D721Med (cell line): ENCODE data around the gene NDUFS2.

Experiments
- DNase-seq: peaks from one replicate; pipeline ENCODE4 v3.0.0; 2011; ENCODE audit warnings: low spot score; ENCODE audit not compliant: insufficient read length
- FAIRE-seq: peaks from 2 replicates; lab custom pipeline; 2011; peaks lifted over from hg19 to GRCh38; lab: Jason Lieb, UNC
- TF ChIP-seq, protein P1 (sequence below): IDR thresholded peaks from 2 replicates; pipeline ENCODE4 v1.5.1; 2012; ENCODE audit warnings: mild to moderate bottlenecking, control low read depth; ENCODE audit not compliant: insufficient read depth; ENCODE audit errors: missing control alignments

The NDUFS2 gene

DNA sequence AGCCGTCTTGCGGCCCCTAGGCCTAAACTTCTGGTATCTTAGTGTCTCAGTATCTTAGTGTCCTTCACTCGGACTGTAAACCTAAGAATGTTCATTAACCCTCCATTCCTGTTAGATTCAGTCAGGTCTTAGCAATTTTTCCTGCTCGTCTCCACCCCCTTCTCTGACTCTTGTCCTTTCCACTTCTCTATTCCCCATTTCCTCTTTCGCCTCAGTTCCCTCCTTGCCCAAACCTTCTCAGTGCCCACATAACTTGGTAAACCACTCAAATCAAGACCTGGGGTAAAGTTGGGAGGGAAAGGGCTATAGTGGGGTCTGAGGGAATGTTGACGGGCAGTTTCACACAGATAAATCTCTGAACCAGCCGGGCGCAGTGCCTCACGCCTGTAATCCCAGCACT, 12.2 kb downstream of the NDUFS2 start:
- no peak for FAIRE-seq
- no peak for DNase-seq
- TF ChIP-seq, protein P1, sequence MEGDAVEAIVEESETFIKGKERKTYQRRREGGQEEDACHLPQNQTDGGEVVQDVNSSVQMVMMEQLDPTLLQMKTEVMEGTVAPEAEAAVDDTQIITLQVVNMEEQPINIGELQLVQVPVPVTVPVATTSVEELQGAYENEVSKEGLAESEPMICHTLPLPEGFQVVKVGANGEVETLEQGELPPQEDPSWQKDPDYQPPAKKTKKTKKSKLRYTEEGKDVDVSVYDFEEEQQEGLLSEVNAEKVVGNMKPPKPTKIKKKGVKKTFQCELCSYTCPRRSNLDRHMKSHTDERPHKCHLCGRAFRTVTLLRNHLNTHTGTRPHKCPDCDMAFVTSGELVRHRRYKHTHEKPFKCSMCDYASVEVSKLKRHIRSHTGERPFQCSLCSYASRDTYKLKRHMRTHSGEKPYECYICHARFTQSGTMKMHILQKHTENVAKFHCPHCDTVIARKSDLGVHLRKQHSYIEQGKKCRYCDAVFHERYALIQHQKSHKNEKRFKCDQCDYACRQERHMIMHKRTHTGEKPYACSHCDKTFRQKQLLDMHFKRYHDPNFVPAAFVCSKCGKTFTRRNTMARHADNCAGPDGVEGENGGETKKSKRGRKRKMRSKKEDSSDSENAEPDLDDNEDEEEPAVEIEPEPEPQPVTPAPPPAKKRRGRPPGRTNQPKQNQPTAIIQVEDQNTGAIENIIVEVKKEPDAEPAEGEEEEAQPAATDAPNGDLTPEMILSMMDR, result no peak

DNA sequence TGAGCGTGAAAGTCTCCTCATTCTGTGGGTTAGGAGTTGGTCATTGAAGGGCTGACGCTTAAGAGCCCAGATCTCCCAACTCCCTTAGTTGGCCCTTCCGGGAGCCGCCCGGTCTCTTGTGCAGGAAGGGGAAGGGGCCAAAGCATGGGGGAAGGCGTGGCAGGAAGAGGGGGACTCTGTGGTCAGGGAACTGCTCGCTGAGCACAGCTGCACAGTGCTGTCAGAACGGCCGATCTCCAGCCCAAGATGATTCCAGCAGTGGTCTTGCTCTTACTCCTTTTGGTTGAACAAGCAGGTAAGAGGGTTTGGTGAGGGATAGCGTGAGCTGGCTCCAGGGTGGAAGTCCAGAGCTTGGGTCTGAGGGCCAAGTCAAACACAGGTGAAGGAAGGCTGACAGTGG, 12.9 kb downstream of the NDUFS2 start, which contains the start of gene FCER1G:
Gene FCER1G, plus strand, starts transcription at position 220 of the 400 bp plus-strand sequence. Its CDS starts 27 bp downstream, at position 247.
- FAIRE-seq (no peak), DNase-seq (no peak)
- TF ChIP-seq, protein P1, result no peak

DNA sequence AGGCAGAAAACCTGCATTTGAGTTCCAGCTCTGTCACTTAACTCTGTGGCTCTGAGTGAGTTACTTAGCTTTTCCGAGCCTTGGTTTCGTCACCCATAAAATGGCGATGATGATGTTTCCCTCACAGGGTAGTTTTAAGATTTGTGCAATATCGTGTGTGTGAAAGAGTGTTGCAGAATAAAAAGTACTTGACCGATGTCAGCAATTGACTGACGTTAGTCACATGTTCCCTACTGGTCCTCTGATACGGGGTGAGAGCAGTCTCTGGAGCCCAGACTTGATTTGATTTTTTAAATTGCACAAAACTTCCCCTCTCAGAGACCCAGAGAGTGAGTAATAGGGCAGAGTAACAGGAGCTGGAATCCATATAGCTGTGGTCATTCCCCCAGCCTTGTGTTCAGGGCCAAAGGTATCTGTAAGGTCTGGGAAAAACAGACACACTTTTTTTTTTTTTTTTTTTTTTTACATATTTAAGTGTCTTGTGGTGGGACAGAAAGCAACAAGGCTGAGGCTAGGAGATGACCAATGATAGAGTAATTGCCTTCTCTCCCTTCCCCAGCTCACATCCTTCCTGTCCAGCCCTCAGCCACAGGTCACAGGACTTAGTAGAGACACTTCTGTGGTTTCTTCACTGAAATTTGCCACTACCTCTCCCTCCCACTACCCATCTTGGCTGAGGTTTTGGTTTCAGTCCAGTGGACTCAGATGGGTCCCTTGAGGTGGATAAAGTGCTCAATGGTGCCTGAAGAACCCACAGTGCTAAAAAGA, 15.0 kb downstream of the NDUFS2 start:
- TF ChIP-seq, protein P1, result no peak
- FAIRE-seq (no peak), DNase-seq (no peak)

DNA sequence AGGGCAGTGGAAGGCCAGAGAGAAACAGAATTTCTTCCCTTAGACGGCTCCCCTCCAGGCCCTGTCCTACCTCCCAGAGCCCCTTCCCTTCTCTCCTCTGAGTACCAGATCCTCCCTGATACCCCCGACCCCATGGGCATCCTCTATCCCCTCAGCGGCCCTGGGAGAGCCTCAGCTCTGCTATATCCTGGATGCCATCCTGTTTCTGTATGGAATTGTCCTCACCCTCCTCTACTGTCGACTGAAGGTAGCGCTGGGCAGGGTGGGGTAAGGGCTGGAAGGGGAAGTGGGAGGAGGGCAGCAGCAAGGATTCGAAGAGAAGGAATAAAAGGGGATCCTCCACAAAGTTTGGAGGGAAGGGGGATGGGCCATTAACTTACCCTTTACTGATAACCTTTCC, 15.7 kb downstream of the NDUFS2 start:
- FAIRE-seq (no peak), DNase-seq (no peak)
- TF ChIP-seq, protein P1, result no peak

DNA sequence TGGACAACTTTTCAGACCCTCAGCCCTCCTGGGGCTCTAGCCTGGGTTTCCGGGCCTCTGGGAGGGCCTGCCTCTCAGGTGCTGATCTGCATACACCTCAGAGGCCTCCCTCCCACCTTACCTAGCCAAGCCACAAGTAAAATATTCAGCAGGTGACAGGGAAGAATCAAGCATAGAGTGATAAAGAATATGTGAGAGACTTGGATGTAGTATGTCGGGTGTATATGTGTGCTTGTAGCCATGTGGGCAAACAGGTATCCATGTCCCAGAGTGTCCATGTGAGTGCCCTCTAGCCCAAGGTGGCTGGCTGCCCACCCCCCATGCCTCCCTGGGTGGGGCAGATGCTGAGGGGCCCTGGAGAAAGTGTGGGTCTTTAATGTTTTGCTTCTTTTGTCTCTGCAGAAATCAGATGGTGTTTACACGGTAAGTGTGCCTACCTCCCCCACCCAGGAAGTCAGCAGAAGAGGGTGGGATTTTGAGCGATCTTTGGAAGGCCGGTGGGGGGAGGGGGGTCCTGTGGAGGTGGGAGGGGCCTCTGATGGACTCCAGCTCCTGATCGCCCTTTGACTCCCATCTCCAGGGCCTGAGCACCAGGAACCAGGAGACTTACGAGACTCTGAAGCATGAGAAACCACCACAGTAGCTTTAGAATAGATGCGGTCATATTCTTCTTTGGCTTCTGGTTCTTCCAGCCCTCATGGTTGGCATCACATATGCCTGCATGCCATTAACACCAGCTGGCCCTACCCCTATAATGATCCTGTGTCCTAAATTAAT, 16.3 kb downstream of the NDUFS2 start:
- DNase-seq, result no peak
- TF ChIP-seq, protein P1, result no peak
- no peak for FAIRE-seq

DNA sequence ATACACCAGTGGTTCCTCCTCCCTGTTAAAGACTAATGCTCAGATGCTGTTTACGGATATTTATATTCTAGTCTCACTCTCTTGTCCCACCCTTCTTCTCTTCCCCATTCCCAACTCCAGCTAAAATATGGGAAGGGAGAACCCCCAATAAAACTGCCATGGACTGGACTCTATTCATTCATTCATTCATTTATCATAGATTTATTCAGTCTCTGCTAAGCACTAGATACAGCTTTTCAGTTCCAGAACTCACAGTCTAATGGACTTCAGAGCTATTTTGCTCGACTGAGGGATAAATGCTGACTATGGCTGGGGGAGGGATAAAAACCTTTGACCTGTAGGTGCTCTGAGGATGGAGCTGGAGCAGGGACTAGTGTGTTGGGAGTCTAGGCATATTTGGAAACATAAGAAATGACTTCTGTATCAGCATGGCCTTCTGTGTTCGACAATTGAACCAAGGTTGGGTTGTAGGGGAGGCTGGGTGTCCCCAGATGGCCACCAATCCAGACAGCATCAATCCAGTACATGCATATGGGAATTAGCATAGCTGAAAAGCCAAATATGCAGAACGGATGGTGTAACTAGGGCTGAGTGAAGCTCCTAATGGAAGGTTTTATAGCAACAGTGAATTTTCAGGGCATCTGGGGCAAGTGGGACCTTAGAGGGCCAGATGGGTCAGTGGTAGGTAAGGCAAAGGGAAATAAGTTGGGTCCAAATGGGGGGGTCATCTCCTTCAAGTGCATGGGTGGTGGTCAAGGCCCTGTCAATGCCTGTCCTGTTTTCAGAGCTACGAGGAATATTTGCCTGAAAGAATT, 17.1 kb downstream of the NDUFS2 start:
- TF ChIP-seq, protein P1, result no peak
- FAIRE-seq (no peak), DNase-seq (no peak)
